ENCODE measurements around the gene NR2E3.

Gene NR2E3

DNA sequence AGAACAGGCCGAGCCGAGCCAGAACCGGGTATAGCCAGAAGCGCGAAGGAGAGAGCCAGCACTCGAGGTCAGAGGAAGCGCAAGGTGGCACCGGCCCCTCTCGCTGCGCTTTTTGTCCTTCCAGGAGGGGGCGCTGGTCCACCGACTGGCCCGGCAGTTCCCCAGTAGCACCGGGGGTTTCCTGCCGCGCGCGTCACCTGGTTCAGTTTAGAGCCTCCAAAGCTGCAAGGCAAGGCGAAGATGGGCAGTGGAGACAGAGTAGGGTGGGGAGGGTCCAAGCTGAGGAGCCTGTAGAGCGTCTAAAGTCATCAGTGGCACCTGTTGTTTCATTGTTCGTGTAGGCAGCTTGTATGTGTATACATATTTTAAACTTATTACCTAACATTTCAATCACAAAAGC is 7.6 kb upstream of the NR2E3 start:
- H3K27me3 Mint-ChIP-seq: peaks cover 18% of the 10 kb centered on the region
- CTCF ChIA-PET: interaction anchor here (0.7 to 6.8 kb wide), 10 partner anchors 12 to 624 kb away, joined by 3 to 48 read pairs (median 6); no protein-coding TSS in a partner anchor
- DNase-seq: peak; percentile 64

DNA sequence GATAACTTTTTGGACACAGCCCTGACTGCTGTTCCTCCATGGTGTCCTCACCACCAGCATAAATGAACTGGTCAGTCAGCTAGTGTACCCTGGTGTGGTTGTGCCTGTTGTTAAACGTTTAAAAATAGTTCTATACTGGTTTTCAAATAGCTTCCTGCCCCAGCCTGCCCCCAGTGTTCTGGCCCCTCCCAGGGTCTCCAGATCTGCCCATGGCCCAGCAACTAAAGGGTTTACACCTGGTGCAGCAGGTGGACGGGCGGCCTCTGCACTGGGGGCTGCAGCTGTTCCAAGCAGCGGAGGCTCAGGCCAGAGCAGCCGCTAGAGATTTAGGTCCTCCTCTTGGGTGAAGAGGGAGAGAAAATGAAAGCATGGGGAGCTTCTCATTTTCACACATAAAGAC is 6.1 kb upstream of the NR2E3 start:
- H3K27ac Mint-ChIP-seq: no peak overlapping the region
- peaks cover 18% of the 10 kb centered on the region for H3K27me3 Mint-ChIP-seq
- H3K4me1 Mint-ChIP-seq: no peaks in the 10 kb centered on the region
- H3K4me3 Mint-ChIP-seq: no peak overlapping the region
- DNase-seq: no peak
- CTCF ChIA-PET: interaction anchor here (0.6 to 6.8 kb wide), 6 partner anchors 24 to 797 kb away, joined by 3 to 48 read pairs (median 8); no protein-coding TSS in a partner anchor
- no peaks in the 10 kb centered on the region for H3K9me3 Mint-ChIP-seq
- no peaks in the 10 kb centered on the region for H3K36me3 Mint-ChIP-seq

More for the DNA sequence above, 7.6 kb upstream of the NR2E3 start:
- Mint-ChIP-seq H3K4me1 (no peaks in the 10 kb centered on the region), H3K36me3 (no peaks in the 10 kb centered on the region), H3K4me3 (no peak overlapping the region), H3K9me3 (no peaks in the 10 kb centered on the region), H3K27ac (no peak overlapping the region)

DNA sequence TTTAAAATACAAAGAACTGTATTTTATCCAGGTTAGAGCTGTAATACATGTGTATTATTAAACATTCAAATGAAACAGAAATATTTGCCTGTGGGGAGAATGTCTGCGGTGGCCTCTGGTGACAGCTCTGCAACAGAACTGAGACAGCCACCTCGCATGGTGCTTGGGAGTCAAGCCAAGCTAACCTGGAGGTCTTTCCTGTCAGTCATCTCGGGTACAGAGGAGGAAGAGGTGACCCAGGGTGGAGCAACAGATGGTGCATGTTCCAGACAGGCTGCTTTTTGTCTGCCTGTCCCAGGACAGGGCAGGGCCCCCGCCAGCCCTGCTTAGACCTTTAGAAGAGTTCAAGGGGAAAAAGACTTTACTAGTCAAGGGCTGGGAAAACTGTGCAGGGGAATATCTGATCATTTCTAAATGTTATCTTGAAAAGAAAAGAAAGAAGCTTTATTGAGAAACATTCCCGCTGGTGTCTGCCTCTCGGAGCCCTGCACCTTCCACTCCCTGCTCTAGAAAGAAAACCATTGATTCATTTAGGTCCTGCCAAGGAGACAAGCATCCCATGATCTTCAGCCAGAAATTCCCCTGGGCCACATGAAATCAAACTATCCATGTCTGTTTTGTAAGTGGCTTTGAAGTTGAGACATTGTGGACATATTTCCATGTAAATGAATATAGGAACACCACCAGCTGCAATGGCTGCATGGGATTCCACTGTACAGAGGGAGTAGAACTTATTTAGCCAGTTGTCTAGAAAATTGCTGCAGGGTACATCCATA is 5.5 kb upstream of the NR2E3 start:
- DNase-seq: no peak
- no peak overlapping the region for H3K4me3 Mint-ChIP-seq
- H3K4me1 Mint-ChIP-seq: no peaks in the 10 kb centered on the region
- no peaks in the 10 kb centered on the region for H3K9me3 Mint-ChIP-seq
- H3K27me3 Mint-ChIP-seq: peaks cover 18% of the 10 kb centered on the region
- H3K36me3 Mint-ChIP-seq: no peaks in the 10 kb centered on the region
- H3K27ac Mint-ChIP-seq: no peak overlapping the region
- CTCF ChIA-PET: interaction anchor here (0.6 to 6.8 kb wide), 6 partner anchors 24 to 796 kb away, joined by 3 to 48 read pairs (median 4); no protein-coding TSS in a partner anchor

DNA sequence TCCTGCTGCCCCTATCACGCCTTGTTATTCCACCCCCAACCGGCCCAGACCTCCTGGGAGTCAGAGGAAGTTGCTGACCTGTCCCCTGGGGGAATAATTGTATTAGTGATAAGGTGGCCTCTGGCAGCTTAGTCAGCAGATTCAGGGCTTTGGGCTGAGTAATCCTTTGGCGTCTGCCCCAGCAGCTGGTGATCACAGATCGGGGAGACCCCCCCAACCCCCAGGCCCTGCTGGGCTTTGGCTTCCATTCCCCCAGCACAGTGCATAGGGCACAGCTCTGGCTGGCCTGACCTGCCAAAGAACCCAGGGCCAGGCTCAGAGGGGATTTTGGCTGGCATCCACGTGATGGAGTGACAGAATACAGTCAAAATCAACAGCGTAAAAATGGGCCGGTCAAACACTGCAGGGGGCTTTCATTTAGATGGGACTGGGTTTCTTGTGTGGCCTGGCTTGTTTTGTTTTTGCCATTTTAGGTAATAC is 3.9 kb upstream of the NR2E3 start:
- no peak for DNase-seq
- Mint-ChIP-seq H3K9me3 (no peaks in the 10 kb centered on the region), H3K36me3 (no peaks in the 10 kb centered on the region), H3K27ac (no peak overlapping the region), H3K4me1 (no peaks in the 10 kb centered on the region), H3K27me3 (peaks cover 18% of the 10 kb centered on the region), H3K4me3 (no peak overlapping the region)
- CTCF ChIA-PET: no interaction called here

DNA sequence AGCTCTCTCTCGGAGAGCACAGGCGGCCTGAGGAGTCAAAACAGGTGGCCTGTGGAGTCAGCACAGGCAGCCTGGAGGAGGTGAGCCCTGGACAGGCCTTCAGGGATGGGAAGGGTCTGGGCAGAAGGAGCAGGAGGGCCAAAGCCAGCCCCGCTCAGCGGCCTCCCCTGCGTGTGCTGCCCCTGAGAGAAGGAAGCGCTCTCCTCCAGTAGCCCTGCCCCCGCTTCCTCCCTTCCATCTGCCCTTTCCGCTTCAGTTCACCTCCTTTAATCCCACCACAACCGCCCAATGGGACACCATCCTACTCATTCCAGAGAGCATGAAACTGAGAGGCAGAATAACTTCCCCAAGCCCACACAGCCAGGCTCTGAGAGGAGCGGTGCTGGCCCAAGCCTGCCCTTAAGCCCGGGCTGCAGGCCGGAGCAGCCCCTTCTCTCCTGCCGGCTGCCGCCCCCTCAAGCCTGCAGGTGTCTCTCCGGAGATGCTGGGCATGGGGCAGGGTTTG is 3.2 kb upstream of the NR2E3 start:
- no peak overlapping the region for H3K27ac Mint-ChIP-seq
- DNase-seq: no peak
- CTCF ChIA-PET: no interaction called here
- H3K9me3 Mint-ChIP-seq: no peaks in the 10 kb centered on the region
- peaks cover 19% of the 10 kb centered on the region for H3K27me3 Mint-ChIP-seq
- no peak overlapping the region for H3K4me3 Mint-ChIP-seq
- no peaks in the 10 kb centered on the region for H3K36me3 Mint-ChIP-seq
- no peaks in the 10 kb centered on the region for H3K4me1 Mint-ChIP-seq

DNA sequence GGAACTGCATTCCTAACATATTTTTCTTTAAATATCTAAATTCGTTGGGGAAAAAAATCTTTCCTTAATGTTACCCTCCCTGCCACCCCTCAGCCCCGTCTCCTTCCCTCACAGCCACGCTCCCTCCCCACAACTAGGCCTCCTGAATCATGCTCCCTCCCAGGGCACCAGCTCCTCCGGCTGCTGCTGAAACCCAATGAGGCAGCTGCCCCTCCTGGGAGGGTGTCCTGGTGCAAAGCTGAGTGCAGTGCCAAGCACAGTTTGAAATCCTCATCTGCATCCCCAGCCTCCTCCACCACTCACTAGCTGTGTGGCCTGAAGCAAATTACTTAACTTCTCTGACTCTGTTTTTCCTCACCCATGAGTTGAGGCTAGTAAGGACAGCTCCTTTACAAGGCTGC is 2.7 kb upstream of the NR2E3 start:
- H3K4me1 Mint-ChIP-seq: no peaks in the 10 kb centered on the region
- no peaks in the 10 kb centered on the region for H3K36me3 Mint-ChIP-seq
- peaks cover 17% of the 10 kb centered on the region for H3K27me3 Mint-ChIP-seq
- DNase-seq: no peak
- no peak overlapping the region for H3K4me3 Mint-ChIP-seq
- no peaks in the 10 kb centered on the region for H3K9me3 Mint-ChIP-seq
- H3K27ac Mint-ChIP-seq: no peak overlapping the region
- CTCF ChIA-PET: no interaction called here

DNA sequence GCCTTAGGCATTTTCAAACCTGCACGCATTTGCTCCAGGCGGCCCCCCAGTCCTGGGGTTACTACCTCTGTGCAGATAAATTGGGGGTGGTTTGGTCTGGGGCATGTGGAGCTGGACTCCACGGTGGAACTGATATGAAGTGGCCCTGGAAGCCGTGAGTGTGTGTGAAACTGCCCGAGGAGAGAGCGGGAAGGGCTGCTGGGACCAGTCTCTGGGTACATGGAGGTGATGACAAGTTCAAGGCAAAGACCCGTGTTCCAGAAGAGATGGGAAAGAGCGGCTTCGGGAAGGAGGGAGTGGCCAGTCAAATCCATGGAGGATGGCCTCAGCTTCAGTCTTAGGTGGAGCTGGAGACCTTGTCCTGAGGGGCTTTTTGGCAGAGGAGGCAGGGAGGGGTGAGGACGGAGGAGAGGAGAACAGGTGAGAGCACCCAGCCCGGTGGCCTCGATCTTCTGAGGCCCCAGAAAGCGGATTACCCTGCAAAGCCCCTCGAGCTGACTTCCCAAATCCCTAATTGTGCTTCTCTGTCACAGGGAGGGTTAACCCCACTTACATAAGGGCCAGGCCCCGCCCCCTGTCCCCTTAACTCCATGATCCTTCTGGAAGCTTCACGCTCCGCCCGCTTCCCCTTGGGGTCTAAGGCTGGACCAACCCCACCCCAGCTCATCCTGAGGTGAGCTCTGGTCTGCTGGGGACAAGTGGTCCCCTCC is 1.9 kb upstream of the NR2E3 start:
- Mint-ChIP-seq H3K4me3 (no peak overlapping the region), H3K27ac (no peak overlapping the region), H3K4me1 (no peaks in the 10 kb centered on the region), H3K36me3 (no peaks in the 10 kb centered on the region), H3K27me3 (peaks cover 15% of the 10 kb centered on the region), H3K9me3 (no peaks in the 10 kb centered on the region)
- CTCF ChIA-PET: no interaction called here
- no peak for DNase-seq

DNA sequence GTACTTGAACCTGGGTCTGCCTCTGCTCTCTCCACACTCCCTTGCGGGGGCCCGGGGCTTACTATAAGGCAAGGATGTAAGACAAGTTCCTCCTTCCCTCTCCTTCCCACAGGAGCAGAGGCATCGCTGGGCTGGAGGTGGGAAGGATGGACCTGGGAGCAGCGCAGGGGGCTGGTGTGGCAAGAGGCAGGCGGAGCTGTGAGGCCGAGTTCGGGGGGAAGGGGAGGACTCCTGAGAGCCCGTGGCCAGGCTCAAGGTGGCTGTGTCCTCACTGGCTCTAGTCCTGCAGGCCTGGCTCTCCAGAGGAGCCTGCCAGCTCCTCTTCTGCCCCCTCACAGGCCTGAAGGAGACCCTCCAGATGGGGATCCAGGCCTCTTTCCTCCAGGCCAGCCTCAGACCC is 1.0 kb upstream of the NR2E3 start:
- H3K27me3 Mint-ChIP-seq: peaks cover 15% of the 10 kb centered on the region
- no peak overlapping the region for H3K27ac Mint-ChIP-seq
- H3K4me1 Mint-ChIP-seq: no peaks in the 10 kb centered on the region
- H3K9me3 Mint-ChIP-seq: no peaks in the 10 kb centered on the region
- H3K36me3 Mint-ChIP-seq: no peaks in the 10 kb centered on the region
- no peak for DNase-seq
- H3K4me3 Mint-ChIP-seq: no peak overlapping the region
- CTCF ChIA-PET: no interaction called here

DNA sequence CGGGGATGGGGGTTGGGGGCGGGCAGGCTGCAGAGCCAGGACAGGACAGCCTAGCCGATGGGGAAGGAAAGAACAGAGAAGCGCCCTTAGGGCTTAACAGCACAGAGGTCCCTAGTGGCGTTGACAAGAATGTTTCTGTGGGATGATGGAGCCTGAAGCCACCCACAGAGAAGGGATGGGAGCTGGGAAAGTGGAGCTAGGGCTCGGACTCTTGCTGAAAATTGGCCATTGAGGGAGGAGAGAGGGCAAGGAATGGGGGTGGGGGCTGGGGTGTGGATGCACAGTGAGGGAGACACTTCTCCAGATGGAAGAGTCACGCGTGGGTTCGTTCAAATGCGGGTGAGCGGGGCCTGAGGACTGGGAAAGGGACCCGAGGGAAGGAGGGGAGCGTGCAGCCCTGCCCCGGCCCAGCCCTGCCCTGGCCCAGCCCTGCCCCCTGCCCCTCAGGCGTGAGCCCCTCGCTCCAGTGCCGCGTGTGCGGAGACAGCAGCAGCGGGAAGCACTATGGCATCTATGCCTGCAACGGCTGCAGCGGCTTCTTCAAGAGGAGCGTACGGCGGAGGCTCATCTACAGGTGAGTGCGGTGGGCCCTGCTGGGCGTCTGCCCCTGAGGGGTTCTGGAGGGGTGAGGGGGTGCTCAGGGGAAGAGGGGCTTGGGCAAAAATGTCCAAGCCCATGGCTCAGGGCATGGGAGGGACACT is 832 bp downstream of the NR2E3 start:
- no peak for DNase-seq
- CTCF ChIA-PET: no interaction called here
- H3K27ac Mint-ChIP-seq: no peak overlapping the region
- no peak overlapping the region for H3K4me3 Mint-ChIP-seq
- no peaks in the 10 kb centered on the region for H3K36me3 Mint-ChIP-seq
- no peaks in the 10 kb centered on the region for H3K4me1 Mint-ChIP-seq
- peaks cover 8% of the 10 kb centered on the region for H3K27me3 Mint-ChIP-seq
- H3K9me3 Mint-ChIP-seq: no peaks in the 10 kb centered on the region

DNA sequence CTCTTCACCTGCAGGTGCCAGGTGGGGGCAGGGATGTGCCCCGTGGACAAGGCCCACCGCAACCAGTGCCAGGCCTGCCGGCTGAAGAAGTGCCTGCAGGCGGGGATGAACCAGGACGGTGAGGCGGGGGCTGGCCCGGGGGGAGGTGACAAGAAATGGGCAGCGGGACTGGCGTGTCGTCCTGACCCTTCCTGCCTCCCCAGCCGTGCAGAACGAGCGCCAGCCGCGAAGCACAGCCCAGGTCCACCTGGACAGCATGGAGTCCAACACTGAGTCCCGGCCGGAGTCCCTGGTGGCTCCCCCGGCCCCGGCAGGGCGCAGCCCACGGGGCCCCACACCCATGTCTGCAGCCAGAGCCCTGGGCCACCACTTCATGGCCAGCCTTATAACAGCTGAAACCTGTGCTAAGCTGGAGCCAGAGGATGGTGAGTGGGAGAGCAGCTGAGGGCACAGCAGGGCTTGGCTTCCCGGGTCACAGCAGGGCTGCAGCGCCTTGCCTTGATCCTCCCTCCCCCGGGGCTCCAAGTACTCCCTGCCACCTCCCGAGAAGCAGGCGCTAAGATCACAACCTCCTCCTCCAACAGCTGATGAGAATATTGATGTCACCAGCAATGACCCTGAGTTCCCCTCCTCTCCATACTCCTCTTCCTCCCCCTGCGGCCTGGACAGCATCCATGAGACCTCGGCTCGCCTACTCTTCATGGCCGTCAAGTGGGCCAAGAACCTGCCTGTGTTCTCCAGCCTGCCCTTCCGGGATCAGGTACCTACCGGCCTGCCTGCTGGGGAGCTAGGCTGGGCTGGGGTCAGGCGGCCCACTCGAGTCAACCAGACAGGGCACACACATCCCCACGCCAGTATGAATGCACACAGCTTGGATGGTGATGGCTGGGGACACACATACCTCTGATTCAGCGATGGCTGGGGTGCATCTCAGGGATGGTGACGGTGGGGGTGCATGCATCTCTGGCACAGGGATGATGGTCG is 1.7 kb downstream of the NR2E3 start:
- Mint-ChIP-seq H3K4me1 (no peaks in the 10 kb centered on the region), H3K9me3 (no peaks in the 10 kb centered on the region), H3K4me3 (no peak overlapping the region), H3K27ac (no peak overlapping the region), H3K27me3 (peaks cover 6% of the 10 kb centered on the region), H3K36me3 (no peaks in the 10 kb centered on the region)
- no peak for DNase-seq
- CTCF ChIA-PET: no interaction called here

DNA sequence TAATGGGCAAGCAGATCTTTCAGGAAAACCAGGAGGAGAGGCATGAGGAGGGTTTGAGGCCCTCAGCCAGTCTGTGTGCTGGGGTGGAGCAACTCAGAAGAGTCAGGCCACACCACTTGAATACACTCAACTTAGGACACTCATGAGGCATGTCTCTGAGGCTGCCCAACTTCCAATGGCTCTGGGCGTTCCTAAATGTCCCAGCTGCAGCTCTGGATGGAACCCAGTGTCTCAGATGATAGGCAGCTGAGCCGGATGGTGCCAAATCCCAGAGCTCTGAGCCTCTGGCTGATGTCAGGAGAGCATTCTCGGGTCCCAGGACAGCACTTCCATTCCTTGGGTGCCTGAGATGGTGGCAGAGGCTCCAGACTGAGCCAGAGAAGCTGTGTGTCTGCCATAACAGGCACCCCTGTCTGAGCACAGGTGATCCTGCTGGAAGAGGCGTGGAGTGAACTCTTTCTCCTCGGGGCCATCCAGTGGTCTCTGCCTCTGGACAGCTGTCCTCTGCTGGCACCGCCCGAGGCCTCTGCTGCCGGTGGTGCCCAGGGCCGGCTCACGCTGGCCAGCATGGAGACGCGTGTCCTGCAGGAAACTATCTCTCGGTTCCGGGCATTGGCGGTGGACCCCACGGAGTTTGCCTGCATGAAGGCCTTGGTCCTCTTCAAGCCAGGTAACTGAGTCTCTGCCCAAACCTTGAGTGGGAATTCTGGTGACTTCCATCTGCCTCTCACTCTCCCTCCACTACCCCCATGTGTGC is 2.8 kb downstream of the NR2E3 start:
- Mint-ChIP-seq H3K9me3 (no peaks in the 10 kb centered on the region), H3K4me1 (no peaks in the 10 kb centered on the region), H3K27me3 (peaks cover 3% of the 10 kb centered on the region), H3K36me3 (no peaks in the 10 kb centered on the region), H3K27ac (no peak overlapping the region), H3K4me3 (no peak overlapping the region)
- DNase-seq: no peak
- CTCF ChIA-PET: no interaction called here

DNA sequence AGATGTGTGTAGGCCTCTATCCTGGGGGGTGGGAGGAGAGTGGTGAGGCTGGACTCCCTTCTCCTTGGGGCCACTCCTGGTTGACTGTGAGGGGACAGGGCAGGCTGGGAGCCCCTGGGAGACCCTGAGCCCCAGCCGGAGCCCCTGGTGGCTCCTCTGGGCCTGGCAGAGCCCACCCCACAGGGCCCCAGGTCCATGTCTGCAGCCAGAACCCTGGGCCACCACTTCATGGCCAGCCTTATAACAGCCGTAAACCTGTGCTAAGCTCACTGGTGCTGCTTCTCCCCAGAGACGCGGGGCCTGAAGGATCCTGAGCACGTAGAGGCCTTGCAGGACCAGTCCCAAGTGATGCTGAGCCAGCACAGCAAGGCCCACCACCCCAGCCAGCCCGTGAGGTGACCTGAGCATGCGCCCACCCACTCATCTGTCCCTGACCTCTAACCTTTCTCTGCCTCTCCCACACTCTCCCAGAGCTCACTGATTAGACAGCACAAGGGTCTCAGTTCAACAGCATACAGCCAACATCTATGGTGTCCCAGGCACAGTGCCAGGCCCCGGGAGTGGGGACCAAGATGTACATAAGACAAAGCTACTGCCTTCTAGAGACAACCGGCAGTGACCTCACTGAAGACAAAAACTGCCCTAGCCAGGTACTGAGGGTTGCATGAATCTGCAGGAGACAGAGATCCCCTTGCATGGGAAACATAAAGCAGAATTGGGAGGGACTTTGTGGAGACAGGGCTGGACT is 3.5 kb downstream of the NR2E3 start:
- peaks cover 3% of the 10 kb centered on the region for H3K9me3 Mint-ChIP-seq
- no peak overlapping the region for H3K4me3 Mint-ChIP-seq
- H3K27me3 Mint-ChIP-seq: peaks cover 3% of the 10 kb centered on the region
- H3K4me1 Mint-ChIP-seq: no peaks in the 10 kb centered on the region
- DNase-seq: no peak
- CTCF ChIA-PET: no interaction called here
- no peak overlapping the region for H3K27ac Mint-ChIP-seq
- no peaks in the 10 kb centered on the region for H3K36me3 Mint-ChIP-seq
